Kidney (tissue), 14 donors: ENCODE measurements around the gene MAP3K21. TPM values are rescaled to one million over a fixed set of nuclear protein-coding genes. Genes with fewer than 3 reads are reported as not detected.

Experiments used
- DNase-seq, 5 donors: peaks; one replicate each; pipeline ENCODE4 v3.0.0-alpha.2; 2013 to 2020
- FAIRE-seq: peaks from 2 replicates; lab custom pipeline; 2012; peaks lifted over from hg19 to GRCh38; lab: Jason Lieb, UNC
- H3K27ac ChIP-seq, 2 donors: one replicate each; pipeline ENCODE4 v1.7.0; 2013; ENCODE audit warnings: low read depth in 2 of 2, low read length in 2 of 2, inconsistent platforms in 1 of 2
- H3K27me3 ChIP-seq: one replicate; pipeline ENCODE4 v1.7.1; 2013; ENCODE audit warnings: low read length, inconsistent platforms; ENCODE audit not compliant: control insufficient read depth, insufficient read depth
- H3K36me3 ChIP-seq, 3 donors: one replicate each; pipeline versions ENCODE4 v1.7.0 to v1.7.1; 2013; ENCODE audit warnings: low read length in 3 of 3, control low read depth in 1 of 3, inconsistent platforms in 1 of 3; ENCODE audit not compliant: insufficient read depth in 3 of 3, control insufficient read depth in 2 of 3
- H3K4me1 ChIP-seq, 3 donors: one replicate each; pipeline versions ENCODE4 v1.7.0 to v1.7.1; 2013; ENCODE audit warnings: low read length in 3 of 3, inconsistent platforms in 1 of 3, low read depth in 1 of 3; ENCODE audit not compliant: control insufficient read depth in 2 of 3, insufficient read depth in 2 of 3
- H3K4me3 ChIP-seq, 3 donors: one replicate each; pipeline versions ENCODE4 v1.7.0 to v1.8.1; 2013; ENCODE audit warnings: low read length in 3 of 3, control low read depth in 1 of 3, inconsistent platforms in 1 of 3
- H3K9ac ChIP-seq, 3 donors: one replicate each; pipeline versions ENCODE4 v1.7.0 to v1.7.1; 2013; ENCODE audit warnings: low read length in 3 of 3, control low read depth in 1 of 3, inconsistent platforms in 1 of 3
- H3K9me3 ChIP-seq, 3 donors: one replicate each; pipeline versions ENCODE4 v1.7.0 to v1.7.1; 2013; ENCODE audit warnings: low read length in 3 of 3, control low read depth in 1 of 3, inconsistent platforms in 1 of 3; ENCODE audit not compliant: control insufficient read depth in 2 of 3, insufficient read depth in 1 of 3
- intact Hi-C: fragments of 100-400 bp; cut with DNase I; formaldehyde crosslinking; loops from one replicate; pipeline ENCODE4 v1.11.1; 2022
- polyA plus RNA-seq: library from polyadenylated mRNA; stranded (reverse); fragments of 350-450 nt; fragmentation: Illumina TruSeq; extraction: RNeasy Lipid Tissue Mini Kit (QIAGEN cat#74804); gene quantifications from one replicate; pipeline ENCODE4 v1.2.3, GENCODE V29; 2014; ENCODE audit warnings: low read depth, low replicate concordance; ENCODE audit not compliant: insufficient read depth
- total RNA-seq: library from RNA; stranded (reverse); fragmentation: NEBNext Ultra II Directional; extraction: Animal tissue kit (Norgen Biotek cat#: 25700); gene quantifications from one replicate; pipeline ENCODE4 v1.2.1, GENCODE V29; 2021
- TF ChIP-seq, protein P1 (sequence below): IDR thresholded peaks from 3 replicates; pipeline ENCODE4 v1.5.1; 2012; ENCODE audit warnings: mild to moderate bottlenecking, moderate library complexity, borderline replicate concordance; ENCODE audit not compliant: insufficient read depth; ENCODE audit errors: extremely low read depth
- donor health status: control.
- donor health status: control.
- donor health status: control.
- donor health status: control.
- donor health status: control.
- donor health status: DM: yes; HTN: yes; CAD: no.
- donor health status: Normal renal cell carcinoma (clear cell type).

MAP3K21 gene
- total and polyA plus RNA-seq, 2 donors from 2014 or later = 7.4 to 21.6 TPM

DNA sequence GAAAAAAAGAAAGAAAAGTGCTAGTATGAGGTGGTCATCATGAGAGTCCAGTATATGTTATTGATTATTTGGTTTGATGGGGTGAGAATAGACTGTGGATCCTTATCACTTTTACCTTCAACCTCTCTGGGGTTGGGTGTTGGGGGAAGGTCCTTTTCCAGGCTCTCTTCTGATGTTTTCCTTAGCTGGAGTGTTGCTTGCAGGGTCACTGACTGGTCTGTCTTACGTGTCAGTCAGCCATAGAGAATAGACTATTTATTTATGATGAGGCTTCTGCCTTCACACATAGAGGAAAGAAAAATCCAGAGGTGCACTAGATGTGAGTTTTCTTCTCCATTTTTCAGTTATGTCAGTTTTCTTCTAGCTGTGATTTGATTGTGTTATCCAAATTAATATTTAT is 36.5 kb downstream of the MAP3K21 start:
- H3K9ac ChIP-seq = no peak overlapping the region
- no peak for FAIRE-seq
- H3K27ac ChIP-seq = peak overlapping the region; percentile 0 to 57
- peak overlapping the region in 2 of 3 donors; percentile 7 to 32 for H3K4me3 ChIP-seq
- TF ChIP-seq, protein P1, sequence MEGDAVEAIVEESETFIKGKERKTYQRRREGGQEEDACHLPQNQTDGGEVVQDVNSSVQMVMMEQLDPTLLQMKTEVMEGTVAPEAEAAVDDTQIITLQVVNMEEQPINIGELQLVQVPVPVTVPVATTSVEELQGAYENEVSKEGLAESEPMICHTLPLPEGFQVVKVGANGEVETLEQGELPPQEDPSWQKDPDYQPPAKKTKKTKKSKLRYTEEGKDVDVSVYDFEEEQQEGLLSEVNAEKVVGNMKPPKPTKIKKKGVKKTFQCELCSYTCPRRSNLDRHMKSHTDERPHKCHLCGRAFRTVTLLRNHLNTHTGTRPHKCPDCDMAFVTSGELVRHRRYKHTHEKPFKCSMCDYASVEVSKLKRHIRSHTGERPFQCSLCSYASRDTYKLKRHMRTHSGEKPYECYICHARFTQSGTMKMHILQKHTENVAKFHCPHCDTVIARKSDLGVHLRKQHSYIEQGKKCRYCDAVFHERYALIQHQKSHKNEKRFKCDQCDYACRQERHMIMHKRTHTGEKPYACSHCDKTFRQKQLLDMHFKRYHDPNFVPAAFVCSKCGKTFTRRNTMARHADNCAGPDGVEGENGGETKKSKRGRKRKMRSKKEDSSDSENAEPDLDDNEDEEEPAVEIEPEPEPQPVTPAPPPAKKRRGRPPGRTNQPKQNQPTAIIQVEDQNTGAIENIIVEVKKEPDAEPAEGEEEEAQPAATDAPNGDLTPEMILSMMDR = no peak
- no peak for DNase-seq
- H3K36me3 ChIP-seq = no peaks in the 10 kb centered on the region
- no peaks in the 10 kb centered on the region for H3K9me3 ChIP-seq
- H3K27me3 ChIP-seq = no peaks in the 10 kb centered on the region
- peaks cover 8 to 44% (median 13%) of the 10 kb centered on the region in 3 donors for H3K4me1 ChIP-seq
- intact Hi-C loops = no loop called here

GRCh38 chr1:233364695-233365539 is 37.4 kb downstream of the MAP3K21 start:
- peak; percentile 99 for FAIRE-seq
- TF ChIP-seq, protein P1 = peak; percentile 48
- Histone ChIP-seq H3K4me1 (peaks cover 8 to 46% (median 13%) of the 10 kb centered on the region in 3 donors), H3K27ac (no peak overlapping the region), H3K9ac (no peak overlapping the region), H3K36me3 (no peaks in the 10 kb centered on the region), H3K4me3 (peak overlapping the region in 1 of 3 donors; percentile 32), H3K27me3 (no peaks in the 10 kb centered on the region), H3K9me3 (no peaks in the 10 kb centered on the region)
- peak in 1 of 5 donors; percentile 26 for DNase-seq
- intact Hi-C loops = no loop called here

DNA sequence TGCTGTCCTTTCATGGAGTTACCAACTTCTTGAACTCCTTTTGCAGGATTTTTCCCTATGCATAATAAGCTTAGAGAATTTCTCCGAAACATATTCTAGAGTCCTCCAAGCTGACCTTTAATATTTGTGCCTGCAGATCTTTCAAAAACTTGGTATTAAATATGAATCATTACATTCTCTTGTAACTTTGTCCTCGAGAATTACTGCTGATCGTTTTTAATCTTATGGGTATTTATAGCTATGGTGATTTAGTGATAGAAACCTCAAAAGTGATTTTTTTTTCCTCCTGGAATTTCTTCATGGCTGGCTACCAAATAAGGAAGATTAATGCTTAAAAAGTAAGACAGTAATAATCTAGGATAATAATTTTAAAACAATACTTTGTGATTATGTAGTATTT is 39.1 kb downstream of the MAP3K21 start:
- H3K27ac ChIP-seq = no peak overlapping the region
- H3K9me3 ChIP-seq = no peaks in the 10 kb centered on the region
- FAIRE-seq = no peak
- no peak overlapping the region for H3K4me3 ChIP-seq
- intact Hi-C loops = no loop called here
- TF ChIP-seq, protein P1 = no peak
- H3K27me3 ChIP-seq = no peaks in the 10 kb centered on the region
- no peak for DNase-seq
- H3K36me3 ChIP-seq = no peaks in the 10 kb centered on the region
- peaks cover 8 to 38% (median 13%) of the 10 kb centered on the region in 3 donors for H3K4me1 ChIP-seq
- no peak overlapping the region for H3K9ac ChIP-seq
